Fibroblast of mammary gland (primary cell): ENCODE measurements around the gene RMI2.
A peak's percentile ranks its signal among the peaks of the same experiment; 100 is the strongest.
"Not testable (repeated sequence)": the region's sequence is repeated elsewhere in the genome, so short reads cannot be mapped to it uniquely, and the experiment has no call there.

Experiments
- DNase-seq: peaks from one replicate; pipeline ENCODE4 v3.0.0-alpha.2; 2010; ENCODE audit warnings: low read depth
- H3K4me3 ChIP-seq: 2 replicates; pipeline ENCODE4 v1.5.1; 2011; ENCODE audit warnings: low read depth, mild to moderate bottlenecking, low read length, moderate library complexity; ENCODE audit not compliant: control insufficient read depth
- TF ChIP-seq, protein P1 (sequence below): conservative IDR thresholded peaks from 2 replicates; pipeline ENCODE4 v1.5.1; 2011; ENCODE audit warnings: low read depth, low read length, inconsistent platforms; ENCODE audit not compliant: control insufficient read depth, insufficient read depth

RMI2 gene

DNA sequence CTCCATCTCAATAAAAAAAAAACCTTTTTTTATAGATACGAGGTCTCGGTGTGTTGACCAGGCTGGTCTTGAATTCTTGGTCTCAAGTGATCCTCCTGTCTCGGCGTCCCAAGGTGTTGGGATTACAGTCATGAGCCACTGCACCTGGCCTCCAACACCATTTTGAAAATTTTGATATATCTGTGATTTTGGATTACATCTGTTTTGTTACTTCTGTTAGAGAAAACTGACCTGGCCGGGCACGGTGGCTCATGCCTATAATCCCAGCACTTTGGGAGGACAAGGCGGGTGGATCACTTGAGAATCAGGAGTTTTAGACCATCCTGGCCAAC lies 18.6 kb downstream of the RMI2 start:
- TF ChIP-seq, protein P1, sequence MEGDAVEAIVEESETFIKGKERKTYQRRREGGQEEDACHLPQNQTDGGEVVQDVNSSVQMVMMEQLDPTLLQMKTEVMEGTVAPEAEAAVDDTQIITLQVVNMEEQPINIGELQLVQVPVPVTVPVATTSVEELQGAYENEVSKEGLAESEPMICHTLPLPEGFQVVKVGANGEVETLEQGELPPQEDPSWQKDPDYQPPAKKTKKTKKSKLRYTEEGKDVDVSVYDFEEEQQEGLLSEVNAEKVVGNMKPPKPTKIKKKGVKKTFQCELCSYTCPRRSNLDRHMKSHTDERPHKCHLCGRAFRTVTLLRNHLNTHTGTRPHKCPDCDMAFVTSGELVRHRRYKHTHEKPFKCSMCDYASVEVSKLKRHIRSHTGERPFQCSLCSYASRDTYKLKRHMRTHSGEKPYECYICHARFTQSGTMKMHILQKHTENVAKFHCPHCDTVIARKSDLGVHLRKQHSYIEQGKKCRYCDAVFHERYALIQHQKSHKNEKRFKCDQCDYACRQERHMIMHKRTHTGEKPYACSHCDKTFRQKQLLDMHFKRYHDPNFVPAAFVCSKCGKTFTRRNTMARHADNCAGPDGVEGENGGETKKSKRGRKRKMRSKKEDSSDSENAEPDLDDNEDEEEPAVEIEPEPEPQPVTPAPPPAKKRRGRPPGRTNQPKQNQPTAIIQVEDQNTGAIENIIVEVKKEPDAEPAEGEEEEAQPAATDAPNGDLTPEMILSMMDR, result no peak
- H3K4me3 ChIP-seq, result no peak overlapping the region
- no peak for DNase-seq

DNA sequence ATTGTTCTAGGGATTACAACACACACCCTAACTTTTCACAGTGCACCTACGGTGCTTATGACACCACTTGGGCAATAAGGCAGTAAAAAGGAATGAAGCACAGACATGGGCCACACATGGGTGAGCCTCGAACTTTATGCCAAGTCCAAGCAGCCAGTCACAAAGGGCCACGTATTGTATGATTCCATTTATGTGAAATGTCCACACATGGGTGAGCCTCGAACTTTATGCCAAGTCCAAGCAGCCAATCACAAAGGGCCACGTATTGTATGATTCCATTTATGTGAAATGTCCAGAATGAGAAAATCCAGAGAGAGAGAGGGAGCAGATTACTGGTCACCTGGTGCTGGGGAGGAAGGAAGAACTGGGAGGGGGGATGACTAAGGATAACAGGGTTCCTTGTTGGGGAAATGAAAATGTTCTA lies 22.2 kb downstream of the RMI2 start:
- no peak overlapping the region for H3K4me3 ChIP-seq
- DNase-seq, result peak; percentile 53

DNA sequence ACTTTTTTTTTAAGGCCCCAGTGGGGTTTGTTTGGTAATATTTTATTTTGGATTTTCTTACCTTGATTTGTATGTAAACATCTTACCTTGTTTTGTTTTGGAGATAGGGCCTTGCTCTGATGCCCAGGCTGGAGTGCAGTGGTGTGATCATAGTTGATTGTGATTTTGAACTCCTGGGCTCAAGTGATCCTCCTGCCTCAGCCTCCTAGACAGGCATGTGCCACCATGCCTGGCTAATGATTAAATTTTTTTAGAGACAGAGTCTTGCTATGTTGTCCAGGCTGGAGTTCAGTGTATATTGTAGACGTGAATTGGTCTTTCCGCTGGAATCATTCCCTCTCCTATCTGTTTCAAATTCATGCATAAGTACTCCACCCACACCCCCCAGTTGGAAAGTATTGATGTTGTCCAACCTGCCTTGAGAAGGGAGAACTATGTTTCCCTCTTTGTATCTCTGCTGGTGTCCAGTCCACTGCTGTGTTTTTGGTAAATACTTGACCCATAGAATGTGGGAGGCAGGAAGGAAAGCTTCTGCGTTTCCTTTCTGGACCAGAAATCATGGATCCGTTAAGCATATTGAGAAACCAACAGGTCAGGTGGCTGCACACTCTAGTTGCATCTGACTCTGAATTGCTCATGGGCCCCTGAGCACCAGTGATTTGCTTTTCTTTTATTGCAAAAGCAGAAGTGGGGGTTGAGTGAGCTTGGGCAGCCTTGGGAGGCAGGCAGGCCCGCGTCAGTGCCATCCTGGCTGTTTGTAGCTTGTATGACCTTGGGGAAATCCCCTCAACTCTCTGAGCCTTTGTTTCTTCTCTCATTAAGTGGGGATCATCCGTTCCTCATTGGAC lies 25.0 kb downstream of the RMI2 start:
- peak; percentile 71 for DNase-seq
- H3K4me3 ChIP-seq, result no peak overlapping the region
- TF ChIP-seq, protein P1, result no peak

More for the DNA sequence above, 22.2 kb downstream of the RMI2 start:
- TF ChIP-seq, protein P1, result no peak

DNA sequence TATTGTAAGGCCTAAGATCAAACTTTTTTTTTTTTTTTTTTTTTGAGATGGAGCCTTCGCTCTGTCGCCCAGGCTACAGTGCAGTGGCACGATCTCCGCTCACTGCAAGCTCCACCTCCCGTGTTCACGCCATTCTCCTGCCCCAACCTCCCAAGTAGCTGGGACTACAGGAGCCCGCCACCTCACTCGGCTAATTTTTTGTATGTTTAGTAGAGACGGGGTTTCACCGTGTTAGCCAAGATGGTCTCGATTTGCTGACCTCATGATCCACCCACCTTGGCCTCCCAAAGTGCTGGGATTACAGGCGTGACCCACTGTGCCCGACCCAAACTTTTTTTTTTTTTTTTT lies 25.6 kb downstream of the RMI2 start:
- H3K4me3 ChIP-seq, result not testable (repeated sequence)

DNA sequence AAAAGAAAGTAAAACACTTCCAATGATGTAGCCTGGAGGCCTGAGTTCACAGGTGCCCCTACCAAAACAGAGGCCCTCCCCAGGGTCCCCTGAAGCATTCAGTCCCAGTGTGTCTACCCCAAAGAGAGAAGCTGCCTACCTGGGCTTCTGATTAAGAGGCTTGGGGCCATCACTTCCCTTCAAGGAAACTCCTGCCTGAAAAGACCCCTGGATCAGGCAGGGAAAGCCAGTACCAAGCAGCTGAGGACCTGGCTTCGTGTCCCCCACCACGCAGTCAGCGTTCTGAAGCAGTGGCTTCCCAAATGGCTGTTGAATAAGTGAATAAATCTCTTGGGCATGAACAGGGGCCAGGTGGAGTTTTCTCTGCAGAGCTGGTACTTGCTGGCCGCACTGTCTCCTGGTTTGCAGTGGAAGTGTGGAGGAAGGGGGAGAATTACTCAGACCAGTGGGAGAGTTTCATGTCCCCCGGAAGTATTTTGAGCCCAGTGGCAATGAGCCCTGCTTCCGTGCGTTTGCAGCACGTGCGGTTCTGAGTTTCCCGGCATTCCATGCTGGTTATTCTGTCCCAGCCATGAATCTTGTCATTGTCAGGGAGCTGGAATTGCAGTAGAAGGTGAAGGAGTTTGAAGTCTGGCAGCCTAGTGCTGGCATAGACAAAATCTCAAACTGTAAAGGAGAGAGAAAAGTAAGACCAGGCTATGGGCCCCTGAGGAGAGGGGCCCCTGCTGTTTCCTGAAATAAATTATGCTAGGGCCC lies 27.0 kb downstream of the RMI2 start:
- H3K4me3 ChIP-seq, result no peak overlapping the region
- DNase-seq, result peak; percentile 21
- TF ChIP-seq, protein P1, result no peak

More for the DNA sequence above, 25.6 kb downstream of the RMI2 start:
- DNase-seq, result not testable (repeated sequence)

DNA sequence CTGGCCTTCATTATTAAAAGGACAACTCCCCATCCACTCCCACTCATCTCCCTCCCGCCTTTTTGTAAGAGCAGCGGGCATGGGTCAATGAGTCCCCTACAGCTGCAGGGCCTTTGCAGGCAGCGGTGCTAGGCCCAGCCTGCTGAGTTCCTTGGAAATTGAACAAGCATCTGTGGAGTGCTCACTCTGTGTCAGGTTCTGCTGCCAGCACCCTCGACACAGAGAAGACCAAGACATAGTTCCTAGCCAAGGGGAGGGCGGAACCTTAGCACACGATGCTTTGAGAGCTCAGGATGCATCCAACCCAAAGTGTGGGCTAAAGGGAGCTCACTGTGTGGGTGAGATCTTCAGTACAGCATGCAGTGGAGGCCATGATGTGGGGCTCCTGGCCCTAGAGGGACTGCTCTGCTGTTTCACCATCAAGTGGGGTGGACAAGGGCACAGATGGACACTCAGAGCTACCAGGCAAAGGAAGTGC lies 27.6 kb downstream of the RMI2 start:
- no peak for DNase-seq
- TF ChIP-seq, protein P1, result no peak
- no peak overlapping the region for H3K4me3 ChIP-seq

DNA sequence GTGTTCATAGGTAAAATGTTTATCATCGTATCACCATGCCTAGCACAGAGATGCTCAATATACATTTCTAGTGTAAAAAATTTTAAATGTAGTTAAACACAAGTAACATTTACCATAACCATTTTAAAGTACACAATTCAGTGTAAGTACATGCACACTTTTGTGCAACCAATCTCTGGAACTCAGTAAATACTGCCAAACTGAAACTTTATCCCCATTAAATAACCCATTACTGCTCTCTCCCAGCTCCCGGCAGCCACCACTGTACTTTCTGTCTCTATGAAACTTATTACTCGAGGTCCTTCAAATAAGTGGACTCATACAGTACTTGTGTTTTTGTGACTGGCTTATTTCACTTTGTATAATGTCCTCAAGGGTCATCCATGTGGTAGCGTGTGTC lies 29.0 kb downstream of the RMI2 start:
- TF ChIP-seq, protein P1, result no peak
- no peak for DNase-seq
- no peak overlapping the region for H3K4me3 ChIP-seq
